Measurements from ENCODE around the gene STC2. TPM values are rescaled to one million over a fixed set of nuclear protein-coding genes. Genes with fewer than 3 reads are reported as not detected.

STC2 gene
- total RNA-seq, 1 donor, result 558 TPM

GRCh38 chr5:173294673-173295320, 33.4 kb downstream of the STC2 start:
- H3K27ac ChIP-seq (ENCODE audit: low read depth, low read length), result no peak overlapping the region
- peaks cover 4% of the 10 kb centered on the region for H3K27me3 ChIP-seq (ENCODE audit: insufficient read depth, low read length)
- H3K4me1 ChIP-seq (ENCODE audit: insufficient read depth, low read length), result peaks cover 28% of the 10 kb centered on the region
- H3K4me2 ChIP-seq (ENCODE audit: insufficient read depth, low read length), result peak overlapping the region; percentile 80
- H3K9me3 ChIP-seq (ENCODE audit: low read depth, low read length), result no peaks in the 10 kb centered on the region
- no peak for DNase-seq (ENCODE audit: insufficient read length, low spot score, missing footprints)
- no peak overlapping the region for H3K4me3 ChIP-seq (ENCODE audit: insufficient read depth, low read length)
- no peak for TF ChIP-seq CTCF (IDR thresholded peaks at IDR 0.05; ENCODE audit: extremely low read depth, low read depth, low read length)
- no peaks in the 10 kb centered on the region for H3K36me3 ChIP-seq (ENCODE audit: insufficient read depth, low read length)
- no peaks in the 10 kb centered on the region for H3K79me2 ChIP-seq (ENCODE audit: insufficient read depth, low read length)
- peak overlapping the region; percentile 92 for H2AFZ ChIP-seq (ENCODE audit: low read length)
- H4K20me1 ChIP-seq (ENCODE audit: insufficient read depth, low read length), result no peaks in the 10 kb centered on the region

- Histone ChIP-seq H3K4me1 (ENCODE audit: insufficient read depth, low read length) (peaks cover 28% of the 10 kb centered on the region), H3K79me2 (ENCODE audit: insufficient read depth, low read length) (no peaks in the 10 kb centered on the region), H3K36me3 (ENCODE audit: insufficient read depth, low read length) (no peaks in the 10 kb centered on the region), H3K9me3 (ENCODE audit: low read depth, low read length) (no peaks in the 10 kb centered on the region), H3K27ac (ENCODE audit: low read depth, low read length) (no peak overlapping the region), H4K20me1 (ENCODE audit: insufficient read depth, low read length) (no peaks in the 10 kb centered on the region), H2AFZ (ENCODE audit: low read length) (peak overlapping the region; percentile 92), H3K4me3 (ENCODE audit: insufficient read depth, low read length) (peak overlapping the region; percentile 57), H3K4me2 (ENCODE audit: insufficient read depth, low read length) (peak overlapping the region; percentile 80), H3K27me3 (ENCODE audit: insufficient read depth, low read length) (peaks cover 7% of the 10 kb centered on the region)
- peak; percentile 89 for TF ChIP-seq CTCF (IDR thresholded peaks at IDR 0.05; ENCODE audit: extremely low read depth, low read depth, low read length)
- peak; percentile 93 for DNase-seq (ENCODE audit: insufficient read length, low spot score, missing footprints)
Measured at GRCh38 chr5:173293817-173294672, 34.2 kb downstream of the STC2 start.

DNA sequence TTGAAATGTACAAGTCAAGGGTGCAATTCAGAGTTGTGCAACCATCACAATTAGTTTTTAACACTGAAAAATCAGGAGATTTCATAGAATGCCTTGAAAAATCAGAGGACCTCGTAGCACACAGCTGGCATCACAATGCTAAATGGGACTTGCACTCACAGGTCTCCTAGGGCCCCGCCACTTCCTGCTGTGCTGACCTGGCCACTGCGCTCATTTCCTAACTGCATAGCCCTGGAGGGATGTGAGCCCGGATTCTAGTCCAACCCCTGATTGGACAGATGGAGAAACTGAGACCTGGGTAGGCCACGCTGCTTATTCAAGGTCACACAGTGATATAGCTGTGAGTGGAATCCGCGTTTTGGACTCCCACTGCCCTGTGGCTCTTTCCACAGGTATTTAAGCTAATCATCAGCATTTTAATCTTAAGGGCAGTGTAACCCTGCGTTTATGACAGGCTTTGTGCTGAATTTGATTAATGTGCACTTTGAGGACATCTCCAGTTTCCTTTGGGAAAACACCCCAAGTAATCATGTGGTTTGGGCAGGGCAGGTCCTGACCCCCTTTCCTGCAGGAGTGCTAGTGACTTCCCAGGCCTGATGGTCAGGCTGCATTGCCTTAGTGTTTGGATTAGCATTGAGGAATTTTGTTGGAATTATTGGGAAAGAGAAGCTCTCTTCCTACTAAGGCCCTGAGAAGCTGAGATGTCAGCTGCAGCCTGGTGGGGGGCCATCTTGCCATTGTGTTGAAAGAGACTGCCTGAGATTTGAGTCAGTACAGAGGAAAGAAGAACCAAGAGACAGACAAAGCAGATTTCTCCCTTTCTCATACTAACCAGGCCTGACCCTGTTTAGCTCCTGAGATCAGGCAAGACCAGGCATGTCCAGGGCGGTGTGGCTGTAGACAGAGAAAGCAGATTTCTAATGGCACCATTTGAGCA, 36.2 kb downstream of the STC2 start:
- no peak for TF ChIP-seq CTCF (IDR thresholded peaks at IDR 0.05; ENCODE audit: extremely low read depth, low read depth, low read length)

More for the DNA sequence above, 36.2 kb downstream of the STC2 start:
- peaks cover 28% of the 10 kb centered on the region for H3K4me1 ChIP-seq (ENCODE audit: insufficient read depth, low read length)
- H3K4me3 ChIP-seq (ENCODE audit: insufficient read depth, low read length), result no peak overlapping the region
- no peak overlapping the region for H3K27ac ChIP-seq (ENCODE audit: low read depth, low read length)
- peak; percentile 78 for DNase-seq (ENCODE audit: insufficient read length, low spot score, missing footprints)
- no peak overlapping the region for H3K4me2 ChIP-seq (ENCODE audit: insufficient read depth, low read length)
- H2AFZ ChIP-seq (ENCODE audit: low read length), result peak overlapping the region; percentile 35
- no peaks in the 10 kb centered on the region for H3K36me3 ChIP-seq (ENCODE audit: insufficient read depth, low read length)
- no peaks in the 10 kb centered on the region for H3K79me2 ChIP-seq (ENCODE audit: insufficient read depth, low read length)
- H3K27me3 ChIP-seq (ENCODE audit: insufficient read depth, low read length), result peaks cover 13% of the 10 kb centered on the region
- H4K20me1 ChIP-seq (ENCODE audit: insufficient read depth, low read length), result no peaks in the 10 kb centered on the region
- no peaks in the 10 kb centered on the region for H3K9me3 ChIP-seq (ENCODE audit: low read depth, low read length)

All from osteoblast (primary cell).